SIG-M5 (cell line): ENCODE measurements around the gene IVNS1ABP.
A peak's percentile ranks its signal among the peaks of the same experiment; 100 is the strongest.
"Not testable (repeated sequence)": the region's sequence is repeated elsewhere in the genome, so short reads cannot be mapped to it uniquely, and the experiment has no call there.

Experiments
- DNase-seq: peaks from one replicate; lab custom pipeline; 2025; lab: John Stamatoyannopoulos, UW

IVNS1ABP gene

GRCh38 chr1:185317034-185317885 lies at the start of gene IVNS1ABP:
TSS of gene IVNS1ABP (minus strand) at chr1:185317243. CDS start at chr1:185309493, 7,750 bp downstream.
- peak; percentile 94 for DNase-seq

- no peak for DNase-seq
Measured at GRCh38 chr1:185365951-185366350, 48.9 kb upstream of the IVNS1ABP start.

GRCh38 chr1:185364528-185364927 lies 47.5 kb upstream of the IVNS1ABP start:
- DNase-seq = not testable (repeated sequence)

- DNase-seq = no peak
Measured at GRCh38 chr1:185363205-185363604, 46.2 kb upstream of the IVNS1ABP start.

GRCh38 chr1:185360714-185361113 lies 43.7 kb upstream of the IVNS1ABP start:
- DNase-seq = no peak

GRCh38 chr1:185358957-185359356 lies 41.9 kb upstream of the IVNS1ABP start:
- DNase-seq = no peak

- no peak for DNase-seq
Measured at GRCh38 chr1:185355947-185356346, 38.9 kb upstream of the IVNS1ABP start.

GRCh38 chr1:185353124-185353523 lies 36.1 kb upstream of the IVNS1ABP start:
- no peak for DNase-seq

- DNase-seq = no peak
Measured at GRCh38 chr1:185351734-185352466, 34.9 kb upstream of the IVNS1ABP start.

GRCh38 chr1:185350027-185350442 lies 33.0 kb upstream of the IVNS1ABP start:
- DNase-seq = no peak

GRCh38 chr1:185349556-185349955 lies 32.5 kb upstream of the IVNS1ABP start:
- no peak for DNase-seq

GRCh38 chr1:185348985-185349384 lies 31.9 kb upstream of the IVNS1ABP start:
- DNase-seq = no peak

- DNase-seq = no peak
Measured at GRCh38 chr1:185348296-185348695, 31.3 kb upstream of the IVNS1ABP start.

- peak; percentile 23 for DNase-seq
Measured at GRCh38 chr1:185345913-185346720, 29.1 kb upstream of the IVNS1ABP start.

GRCh38 chr1:185343306-185343705 lies 26.3 kb upstream of the IVNS1ABP start:
- no peak for DNase-seq

- DNase-seq = no peak
Measured at GRCh38 chr1:185342672-185343259, 25.7 kb upstream of the IVNS1ABP start.

GRCh38 chr1:185342017-185342416 lies 25.0 kb upstream of the IVNS1ABP start:
- DNase-seq = no peak

- DNase-seq = no peak
Measured at GRCh38 chr1:185341196-185341781, 24.2 kb upstream of the IVNS1ABP start.

- peak; percentile 83 for DNase-seq
Measured at GRCh38 chr1:185338719-185339622, 21.9 kb upstream of the IVNS1ABP start.

- peak; percentile 51 for DNase-seq
Measured at GRCh38 chr1:185337246-185337645, 20.2 kb upstream of the IVNS1ABP start.
